ENCODE measurements around the gene TRIM33. TPM values are rescaled to one million over a fixed set of nuclear protein-coding genes. Genes with fewer than 3 reads are reported as not detected.

TRIM33 gene
- total and polyA plus RNA-seq, 2 of the 8 experiments (the other 6 are each of a cell fraction or from before 2014, with no cell fraction given) = 17.1 to 52.3 TPM

DNA sequence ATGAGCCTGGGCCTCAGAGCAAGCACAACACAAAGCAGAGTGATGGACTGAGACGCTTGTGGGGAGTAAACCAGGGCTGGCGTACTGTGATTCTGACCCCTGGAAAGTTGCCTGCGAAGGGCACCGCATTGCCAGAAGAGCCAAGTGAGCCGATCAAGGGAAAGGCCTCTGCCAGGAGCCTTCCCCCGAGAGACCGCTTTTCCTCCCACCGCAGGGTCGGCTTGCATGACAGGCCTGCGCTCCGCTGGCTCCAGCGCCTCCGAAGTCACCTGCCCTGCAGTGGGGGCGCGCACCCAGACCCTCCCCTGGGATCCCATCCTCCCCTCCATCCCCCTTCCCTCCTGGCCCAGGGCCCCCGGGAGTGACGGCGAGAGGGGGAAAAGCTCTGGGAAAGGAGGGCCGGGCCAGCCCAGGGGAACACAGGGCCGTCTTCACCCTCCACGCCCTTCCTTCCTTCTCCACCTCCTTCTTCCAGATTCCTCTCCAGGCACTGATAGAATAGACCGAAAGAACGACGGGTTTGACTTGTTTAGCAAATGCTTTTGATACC, 165.0 kb downstream of the TRIM33 start (continued):
- TF ChIP-seq CHD7 (IDR thresholded peaks at IDR 0.05; ENCODE audit: insufficient replicate concordance, low read length) (no peak), RAD21 (IDR thresholded peaks at IDR 0.05 in 1 of 2, conservative IDR thresholded peaks at IDR 0.05 in 1 of 2; ENCODE audit: low read depth in 2 of 2, low read length in 2 of 2) (no peak), BRCA1 (IDR thresholded peaks at IDR 0.05; ENCODE audit: low read depth, low read length) (no peak), NANOG (IDR thresholded peaks at IDR 0.05; ENCODE audit: insufficient read depth, low read depth, low read length, poor library complexity, severe bottlenecking) (no peak), YY1 (IDR thresholded peaks at IDR 0.05; ENCODE audit: low read depth, low read length) (no peak), NRF1 (IDR thresholded peaks at IDR 0.05; ENCODE audit: low read depth, low read length) (no peak), BACH1 (IDR thresholded peaks at IDR 0.05; ENCODE audit: low read length) (no peak), HDAC6 (IDR thresholded peaks at IDR 0.05; ENCODE audit: low read depth, low read length) (no peak)
- TF ChIP-seq, protein P1, sequence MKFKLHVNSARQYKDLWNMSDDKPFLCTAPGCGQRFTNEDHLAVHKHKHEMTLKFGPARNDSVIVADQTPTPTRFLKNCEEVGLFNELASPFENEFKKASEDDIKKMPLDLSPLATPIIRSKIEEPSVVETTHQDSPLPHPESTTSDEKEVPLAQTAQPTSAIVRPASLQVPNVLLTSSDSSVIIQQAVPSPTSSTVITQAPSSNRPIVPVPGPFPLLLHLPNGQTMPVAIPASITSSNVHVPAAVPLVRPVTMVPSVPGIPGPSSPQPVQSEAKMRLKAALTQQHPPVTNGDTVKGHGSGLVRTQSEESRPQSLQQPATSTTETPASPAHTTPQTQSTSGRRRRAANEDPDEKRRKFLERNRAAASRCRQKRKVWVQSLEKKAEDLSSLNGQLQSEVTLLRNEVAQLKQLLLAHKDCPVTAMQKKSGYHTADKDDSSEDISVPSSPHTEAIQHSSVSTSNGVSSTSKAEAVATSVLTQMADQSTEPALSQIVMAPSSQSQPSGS (IDR thresholded peaks at IDR 0.05; ENCODE audit: low read length) = no peak
